GM12878 (cell line): ENCODE data around the gene MRPL21. TPM values are rescaled to one million over a fixed set of nuclear protein-coding genes. Genes with fewer than 3 reads are reported as not detected.

Source experiments
- ATAC-seq: fragments of 200-7000 bp; cut with Tn5 transposase; 3 replicates; pipeline ENCODE4 v1.9.1; 2020; ENCODE audit warnings: mild to moderate bottlenecking, moderate library complexity
- BruUV-seq: library from RNA; stranded (reverse); fragments of 400-500 nt; replicated peaks from 2 replicates; lab custom pipeline; 2021; lab: Mats Ljungman, UMichigan
- CTCF ChIA-PET: fragments of 300-600 bp; sonication (Branson Sonifier 250); formaldehyde crosslinking; extraction: SDS; loops from one replicate; lab custom pipeline; 2021; ENCODE audit warnings: inconsistent platforms; lab: Yijun Ruan, JAX
- POLR2A ChIA-PET: fragments of 350-600 bp; formaldehyde crosslinking; extraction: SDS; loops from one replicate; lab custom pipeline; 2021; ENCODE audit warnings: inconsistent platforms; lab: Charles Lee
- RAD21 ChIA-PET: fragments of 300-600 bp; sonication (Branson Sonifier 250); formaldehyde crosslinking; loops from one replicate; lab custom pipeline; 2023; ENCODE audit warnings: antibody characterized with exemption; ENCODE audit not compliant: unreplicated experiment; lab: Charles Lee
- SMC1A ChIA-PET: fragments of 300-600 bp; sonication (Branson Sonifier 250); formaldehyde crosslinking; loops from one replicate; lab custom pipeline; 2023; ENCODE audit not compliant: unreplicated experiment, uncharacterized antibody; lab: Charles Lee
- DNase-seq: peaks from one replicate; pipeline ENCODE4 v3.0.0-alpha.2; 2011; ENCODE audit warnings: low read depth, low spot score
- FAIRE-seq: peaks from 3 replicates; lab custom pipeline; 2011; peaks lifted over from hg19 to GRCh38; lab: Jason Lieb, UNC
- H2AFZ ChIP-seq: 2 replicates; pipeline ENCODE4 v1.6.0; 2011; ENCODE audit warnings: low read depth, low read length, control low read depth; ENCODE audit not compliant: control insufficient read depth
- H3K27ac ChIP-seq: 2 replicates; pipeline ENCODE4 v1.5.1; 2011; ENCODE audit warnings: control low read depth; ENCODE audit not compliant: control insufficient read depth, insufficient read depth
- H3K27me3 ChIP-seq, 2 experiments: replicated peaks in 1 of 2; 2 replicates each; pipeline versions ENCODE4 v1.6.0 to v1.6.1; 2011; ENCODE audit warnings: low read length in 1 of 2; ENCODE audit not compliant: control insufficient read depth in 2 of 2, insufficient read depth in 2 of 2
- H3K36me3 ChIP-seq, 2 experiments: 2 replicates each; pipeline ENCODE4 v1.5.1; 2011; ENCODE audit warnings: low read length in 1 of 2; ENCODE audit not compliant: control insufficient read depth in 2 of 2, insufficient read depth in 2 of 2
- H3K4me1 ChIP-seq: 2 replicates; pipeline ENCODE4 v1.6.1; 2011; ENCODE audit warnings: mild to moderate bottlenecking, low read length, moderate library complexity, mixed read lengths; ENCODE audit not compliant: control insufficient read depth, insufficient read depth
- H3K4me2 ChIP-seq: 2 replicates; pipeline ENCODE4 v1.6.0; 2011; ENCODE audit warnings: control low read depth; ENCODE audit not compliant: control insufficient read depth, insufficient read depth
- H3K4me3 ChIP-seq: fragments of 200-600 bp; sonication (generic); 2 replicates; pipeline ENCODE4 v1.5.1; 2016
- H3K79me2 ChIP-seq: 2 replicates; pipeline ENCODE4 v1.6.0; 2011; ENCODE audit warnings: low read length; ENCODE audit not compliant: control insufficient read depth, insufficient read depth
- H3K9ac ChIP-seq: 2 replicates; pipeline ENCODE4 v1.8.0; 2011; ENCODE audit warnings: low read length, control low read depth, mixed read lengths; ENCODE audit not compliant: control insufficient read depth, insufficient read depth
- H3K9me3 ChIP-seq: replicated peaks from 3 replicates; pipeline ENCODE4 v1.5.1; 2011; ENCODE audit warnings: mild to moderate bottlenecking, low read length; ENCODE audit not compliant: control insufficient read depth, insufficient read depth
- H4K20me1 ChIP-seq: 2 replicates; pipeline ENCODE4 v1.6.0; 2011; ENCODE audit not compliant: control insufficient read depth, insufficient read depth
- BCL11A ChIP-seq: IDR thresholded peaks from 2 replicates; pipeline ENCODE4 v1.6.1; 2011; ENCODE audit warnings: low read depth, low read length
- CHD1 ChIP-seq: IDR thresholded peaks from 2 replicates; pipeline ENCODE4 v1.6.1; 2012; ENCODE audit warnings: low read depth, low read length, improper control_type of control experiment
- EED ChIP-seq: sonication (generic); IDR thresholded peaks from 2 replicates; pipeline ENCODE4 v1.6.1; 2016; ENCODE audit warnings: antibody characterized with exemption, low read depth
- EZH2 ChIP-seq: IDR thresholded peaks from 2 replicates; pipeline ENCODE4 v1.6.1; 2012; ENCODE audit warnings: low read depth, mild to moderate bottlenecking, control low read depth, inconsistent platforms, low read length, borderline replicate concordance; ENCODE audit not compliant: control insufficient read depth
- FOXM1 ChIP-seq: IDR thresholded peaks from 2 replicates; pipeline ENCODE4 v1.6.1; 2012; ENCODE audit warnings: low read depth, mild to moderate bottlenecking, inconsistent platforms, low read length, moderate library complexity
- JUND ChIP-seq: IDR thresholded peaks from 2 replicates; pipeline ENCODE4 v1.6.1; 2012; ENCODE audit warnings: low read depth, mild to moderate bottlenecking, low read length, improper control_type of control experiment, moderate library complexity
- NFXL1 ChIP-seq: fragments of 450-650 bp; IDR thresholded peaks from 2 replicates; pipeline ENCODE4 v1.6.1; 2017; ENCODE audit warnings: antibody characterized with exemption, mild to moderate bottlenecking, borderline replicate concordance
- NR2C1 ChIP-seq: fragments of 450-650 bp; IDR thresholded peaks from 2 replicates; pipeline ENCODE4 v1.6.1; 2017; ENCODE audit warnings: antibody characterized with exemption, mild to moderate bottlenecking, moderate library complexity
- RAD21 ChIP-seq: IDR thresholded peaks from 2 replicates; pipeline ENCODE4 v1.6.1; 2011; ENCODE audit warnings: mild to moderate bottlenecking, low read depth, low read length, moderate library complexity; ENCODE audit not compliant: insufficient read depth
- RBBP5 ChIP-seq: fragments of 200-600 bp; sonication (generic); conservative IDR thresholded peaks from 2 replicates; pipeline ENCODE4 v1.6.1; 2016
- SIN3A ChIP-seq: IDR thresholded peaks from 2 replicates; pipeline ENCODE4 v1.6.1; 2012; ENCODE audit warnings: low read depth, low read length, improper control_type of control experiment
- SMC3 ChIP-seq: IDR thresholded peaks from 2 replicates; pipeline ENCODE4 v1.6.1; 2011; ENCODE audit warnings: low read length, improper control_type of control experiment, borderline replicate concordance
- STAT1 ChIP-seq: fragments of 450-650 bp; conservative IDR thresholded peaks from 2 replicates; pipeline ENCODE4 v1.6.1; 2014; ENCODE audit warnings: antibody characterized with exemption, mild to moderate bottlenecking
- STAT3 ChIP-seq: IDR thresholded peaks from 2 replicates; pipeline ENCODE4 v1.6.1; 2011; ENCODE audit warnings: low read depth, low read length, improper control_type of control experiment
- SUZ12 ChIP-seq: fragments of 200-600 bp; sonication (generic); IDR thresholded peaks from one replicate; pipeline ENCODE4 v1.6.1; 2018; ENCODE audit warnings: antibody characterized with exemption, mild to moderate bottlenecking; ENCODE audit not compliant: unreplicated experiment
- WGBS: methylation state at CpG from one replicate; pipeline ENCODE4 v1.1.6; 2016; ENCODE audit warnings: low lambda C conversion rate; ENCODE audit not compliant: insufficient replicate concordance, insufficient coverage; ENCODE audit errors: missing lambda C conversion rate; 5-methylcytosine and 5-hydroxymethylcytosine counted together
- in situ Hi-C: fragments of 300-500 bp; cut with MboI; formaldehyde crosslinking; loops from 9 replicates; pipeline ENCODE4 v1.14.3; 2018; ENCODE audit warnings: mixed read lengths
- intact Hi-C: fragments of 100-400 bp; cut with micrococcal nuclease; formaldehyde crosslinking; loops from one replicate; pipeline ENCODE4 v1.14.2; 2022; ENCODE audit not compliant: unreplicated experiment
- polyA plus RNA-seq, 11 experiments: library from polyadenylated mRNA; depleted of rRNA in 4 of 11; unstranded in 6 of 11; stranded (reverse) in 5 of 11; fragments of >200 nt; fragmentation: Nextera tagmentation in 4 of 11; fragmentation: Illumina TruSeq in 1 of 11; extraction: Ambion mirVana in 4 of 11; extraction: Trizol in 1 of 11; gene quantifications; 1 replicate in 1 of 11; 2 replicates in 10 of 11; pipeline versions ENCODE4 v1.2.1 to v1.2.3, GENCODE V29; 2011 to 2016; ENCODE audit warnings: inconsistent platforms in 2 of 11, missing spikeins in 2 of 11, low read depth in 1 of 11
- total RNA-seq, 4 experiments: library from RNA; depleted of rRNA in 3 of 4; stranded (reverse); fragments of >200 nt in 3 of 4; fragmentation: Illumina TruSeq in 1 of 4; extraction: Trizol in 1 of 4; gene quantifications; 2 replicates each; pipeline versions ENCODE4 v1.2.1 to v1.2.3, GENCODE V29; 2013 to 2021
- TF ChIP-seq, protein P1 (sequence below): IDR thresholded peaks from 2 replicates; pipeline ENCODE4 v1.6.1; 2012; ENCODE audit warnings: low read depth, low read length, improper control_type of control experiment

MRPL21 gene
- total and polyA plus RNA-seq, 10 of the 15 experiments (the other 5 are each of a cell fraction or from before 2014, with no cell fraction given), result 86.6 to 283 (median 130) TPM

GRCh38 chr11:68934666-68935065 is 31.0 kb upstream of the MRPL21 start:
- ChIA-PET POLR2A (no interaction called here), SMC1A (no interaction called here), CTCF (no interaction called here), RAD21 (no interaction called here)
- DNase-seq (no peak), ATAC-seq (no peak), FAIRE-seq (no peak)
- no peak overlapping the region for H3K9ac ChIP-seq
- WGBS, result 96% methylated on average over 13 of the region's 13 CpGs
- no peaks in the 10 kb centered on the region for H4K20me1 ChIP-seq
- H3K36me3 ChIP-seq, result peaks cover 2 to 31% of the 10 kb centered on the region in 2 experiments; a peak in 3 of 4 replicates
- H3K27ac ChIP-seq, result no peak overlapping the region
- no peaks in the 10 kb centered on the region for H3K79me2 ChIP-seq
- no peak overlapping the region for H3K4me2 ChIP-seq
- H3K4me1 ChIP-seq, result no peaks in the 10 kb centered on the region
- in situ Hi-C loops (no loop called here), intact Hi-C loops (no loop called here)
- no peak for TF ChIP-seq NFXL1
- TF ChIP-seq EED, result no peak
- TF ChIP-seq BCL11A, result no peak
- TF ChIP-seq, protein P1, sequence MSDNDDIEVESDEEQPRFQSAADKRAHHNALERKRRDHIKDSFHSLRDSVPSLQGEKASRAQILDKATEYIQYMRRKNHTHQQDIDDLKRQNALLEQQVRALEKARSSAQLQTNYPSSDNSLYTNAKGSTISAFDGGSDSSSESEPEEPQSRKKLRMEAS, result no peak
- no peak for TF ChIP-seq STAT1
- H3K4me3 ChIP-seq, result no peak overlapping the region
- no TSS peak for BruUV-seq
- H3K9me3 ChIP-seq, result no peaks in the 10 kb centered on the region
- no peak overlapping the region for H2AFZ ChIP-seq
- no peaks in the 10 kb centered on the region for H3K27me3 ChIP-seq

DNA sequence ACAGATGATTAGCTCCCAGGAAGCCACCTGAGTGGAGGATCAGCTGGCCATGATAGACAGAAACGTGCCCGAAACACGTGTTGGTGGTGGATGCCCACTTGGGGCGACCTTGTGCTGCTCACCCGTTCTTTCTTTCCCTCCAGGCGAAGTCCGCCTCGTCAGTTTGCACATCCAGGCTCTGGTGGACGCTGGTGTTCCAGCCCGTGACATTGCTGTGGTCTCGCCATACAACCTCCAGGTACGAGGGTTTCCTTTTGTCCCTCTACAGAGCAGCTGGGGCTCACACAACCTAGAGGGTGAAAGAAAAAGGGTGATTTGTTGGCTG is 30.7 kb upstream of the MRPL21 start:
- Histone ChIP-seq H3K79me2 (no peaks in the 10 kb centered on the region), H3K36me3 (peaks cover 5 to 33% of the 10 kb centered on the region in 2 experiments; a peak in 3 of 4 replicates), H3K27me3 (no peaks in the 10 kb centered on the region), H3K9me3 (no peaks in the 10 kb centered on the region), H2AFZ (no peak overlapping the region), H3K4me1 (no peaks in the 10 kb centered on the region), H3K4me3 (no peak overlapping the region), H4K20me1 (no peaks in the 10 kb centered on the region), H3K27ac (no peak overlapping the region), H3K4me2 (no peak overlapping the region), H3K9ac (no peak overlapping the region)
- ChIA-PET RAD21 (no interaction called here), CTCF (no interaction called here), POLR2A (no interaction called here), SMC1A (no interaction called here)
- in situ Hi-C loops (no loop called here), intact Hi-C loops (no loop called here)
- ATAC-seq (no peak), FAIRE-seq (no peak), DNase-seq (no peak)
- no TSS peak for BruUV-seq
- 89% methylated on average over 12 of the region's 12 CpGs for WGBS
- TF ChIP-seq RBBP5 (no peak), SMC3 (no peak), SIN3A (no peak), BCL11A (no peak), NR2C1 (no peak), SUZ12 (no peak), CHD1 (no peak), NFXL1 (no peak), FOXM1 (no peak), STAT3 (no peak), EZH2 (no peak), RAD21 (no peak), JUND (no peak)
- TF ChIP-seq, protein P1, result no peak
